Epithelial cell of proximal tubule (primary cell): ENCODE data around the gene KCNK17. TPM values are rescaled to one million over a fixed set of nuclear protein-coding genes. Genes with fewer than 3 reads are reported as not detected.

Source experiments
- DNase-seq: peaks from one replicate; pipeline ENCODE4 v3.0.0-alpha.2; 2011; ENCODE audit warnings: low read depth
- H3K4me3 ChIP-seq: 2 replicates; pipeline ENCODE4 v1.5.1; 2011; ENCODE audit warnings: low read depth, mild to moderate bottlenecking, low read length
- CTCF ChIP-seq: conservative IDR thresholded peaks from 2 replicates; pipeline ENCODE4 v1.5.1; 2012; ENCODE audit warnings: low read depth, mild to moderate bottlenecking, low read length
- total RNA-seq: library from RNA; depleted of rRNA; stranded (reverse); fragments of >200 nt; gene quantifications from 2 replicates; pipeline ENCODE4 v1.2.3, GENCODE V29; 2015

The KCNK17 gene
- total RNA-seq, 1 donor from 2014 or later, result not detected

GRCh38 chr6:39261751-39262150 lies 52.5 kb downstream of the KCNK17 start:
- no peak overlapping the region for H3K4me3 ChIP-seq
- no peak for DNase-seq
- TF ChIP-seq CTCF, result no peak

- no peak for DNase-seq
- H3K4me3 ChIP-seq, result no peak overlapping the region
- TF ChIP-seq CTCF, result no peak
Measured at GRCh38 chr6:39260953-39261352, 53.3 kb downstream of the KCNK17 start.

- TF ChIP-seq CTCF, result no peak
- no peak overlapping the region for H3K4me3 ChIP-seq
- DNase-seq, result no peak
Measured at GRCh38 chr6:39260456-39260855, 53.8 kb downstream of the KCNK17 start.

GRCh38 chr6:39256294-39256940 lies 57.8 kb downstream of the KCNK17 start:
- DNase-seq, result no peak
- H3K4me3 ChIP-seq, result no peak overlapping the region
- no peak for TF ChIP-seq CTCF

GRCh38 chr6:39254999-39255535 lies 59.2 kb downstream of the KCNK17 start:
- TF ChIP-seq CTCF, result no peak
- DNase-seq, result no peak
- H3K4me3 ChIP-seq, result no peak overlapping the region

- DNase-seq, result no peak
- H3K4me3 ChIP-seq, result no peak overlapping the region
- TF ChIP-seq CTCF, result no peak
Measured at GRCh38 chr6:39251406-39251805, 62.8 kb downstream of the KCNK17 start.

GRCh38 chr6:39250507-39250906 lies 63.7 kb downstream of the KCNK17 start:
- DNase-seq, result no peak
- no peak for TF ChIP-seq CTCF
- no peak overlapping the region for H3K4me3 ChIP-seq
